Kasumi-1 (cell line): ENCODE measurements around the gene KCNMB2.
"Not testable (repeated sequence)": the region's sequence is repeated elsewhere in the genome, so short reads cannot be mapped to it uniquely, and the experiment has no call there.

ENCODE experiments used
- DNase-seq, 2 experiments: peaks; one replicate each; lab custom pipeline; 2025; lab: John Stamatoyannopoulos, UW

The KCNMB2 gene

DNA sequence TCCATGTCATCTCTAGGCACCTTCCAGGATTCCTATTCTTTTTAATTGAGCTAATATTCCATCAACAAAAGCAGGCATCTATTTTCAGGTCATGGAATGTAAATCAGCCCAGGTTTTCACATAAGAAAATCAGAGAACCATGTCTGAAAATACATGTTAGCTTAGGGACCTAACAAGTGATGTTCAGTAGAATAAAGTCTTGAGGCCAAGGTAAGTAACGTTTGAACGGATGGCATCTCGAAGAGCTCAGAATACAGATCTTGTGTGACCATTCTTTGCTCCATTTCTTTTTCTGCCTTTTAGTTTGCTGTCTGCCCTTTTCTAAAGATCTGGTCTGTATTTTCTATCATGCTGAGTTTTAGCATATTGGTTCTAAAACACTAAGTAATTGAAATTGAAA lies 16.5 kb upstream of the KCNMB2 start:
- no peak for DNase-seq

DNA sequence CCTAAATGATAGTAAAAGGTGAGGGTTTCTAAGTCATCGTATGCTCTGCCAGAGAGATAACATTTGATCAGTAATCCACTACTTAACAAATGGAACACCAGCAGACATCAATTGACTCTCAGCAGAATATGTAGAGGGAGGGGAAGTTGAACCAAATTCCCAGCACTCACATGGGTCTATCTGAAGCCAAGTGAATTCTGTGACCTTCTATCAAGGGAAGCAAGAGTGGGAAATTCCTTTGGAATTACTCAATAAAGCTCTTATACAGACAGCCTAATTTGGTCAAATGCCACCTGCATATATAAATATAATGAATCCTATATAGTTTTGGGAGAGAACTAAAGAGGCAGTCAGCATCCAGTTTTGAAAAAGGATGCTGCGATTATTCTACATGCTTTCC lies 15.8 kb upstream of the KCNMB2 start:
- DNase-seq = no peak

DNA sequence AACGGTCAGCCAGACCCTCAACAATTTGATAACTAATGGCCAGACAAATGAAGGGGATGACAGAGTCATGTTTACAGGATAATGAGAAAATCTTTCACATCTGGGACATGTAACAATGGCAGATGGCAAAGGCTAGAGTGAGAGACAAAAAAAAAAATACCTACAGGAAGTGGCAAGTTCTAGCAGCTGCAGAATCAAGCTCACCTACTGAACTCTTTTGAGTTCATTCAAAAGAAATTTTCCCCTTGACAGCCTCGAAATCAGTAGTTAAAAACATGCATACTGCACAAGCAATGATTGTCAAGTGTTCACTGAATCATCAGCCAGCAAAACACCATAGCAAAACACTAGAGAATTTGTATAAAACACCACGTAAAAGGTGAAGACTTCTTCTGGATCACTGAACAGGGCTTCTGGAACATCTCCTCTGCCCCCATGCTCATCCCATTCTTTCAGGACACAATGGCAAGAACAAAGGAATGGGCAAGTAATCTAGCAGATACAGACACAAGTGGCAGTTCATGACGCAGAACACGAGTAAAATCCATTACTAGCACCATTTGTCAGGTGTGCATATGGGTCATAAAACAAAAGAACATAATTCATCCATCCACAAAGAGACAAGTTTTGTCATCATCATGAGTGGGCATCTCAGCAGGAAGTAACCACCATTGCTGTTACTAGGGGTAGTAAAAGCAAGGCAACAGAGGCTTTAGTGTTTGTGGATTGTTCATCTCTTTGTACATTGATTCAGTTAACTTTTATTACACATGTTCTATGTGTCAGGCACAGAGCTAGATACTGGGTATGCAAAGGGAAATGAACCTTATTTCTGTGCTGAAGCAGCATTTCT lies 13.8 kb upstream of the KCNMB2 start:
- no peak for DNase-seq

DNA sequence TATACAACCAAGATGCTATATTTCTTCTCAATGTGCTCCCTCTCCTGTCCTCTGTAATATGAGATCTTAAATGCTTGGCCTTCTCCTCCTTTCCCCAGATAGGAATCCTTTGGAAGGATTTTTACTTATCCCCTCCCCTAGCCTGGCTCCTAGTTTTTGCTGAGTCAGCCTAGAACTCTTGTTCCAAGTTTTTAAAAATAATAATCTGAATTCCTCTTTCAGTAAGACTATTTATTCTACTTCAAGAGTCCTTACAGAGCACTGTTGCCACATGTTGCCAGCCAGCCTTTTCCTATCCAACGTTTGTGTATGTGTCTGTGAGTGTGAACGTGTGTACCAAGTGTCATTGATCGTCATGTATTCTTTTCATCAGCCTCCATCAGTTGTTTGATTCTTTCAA lies 11.0 kb upstream of the KCNMB2 start:
- no peak for DNase-seq

DNA sequence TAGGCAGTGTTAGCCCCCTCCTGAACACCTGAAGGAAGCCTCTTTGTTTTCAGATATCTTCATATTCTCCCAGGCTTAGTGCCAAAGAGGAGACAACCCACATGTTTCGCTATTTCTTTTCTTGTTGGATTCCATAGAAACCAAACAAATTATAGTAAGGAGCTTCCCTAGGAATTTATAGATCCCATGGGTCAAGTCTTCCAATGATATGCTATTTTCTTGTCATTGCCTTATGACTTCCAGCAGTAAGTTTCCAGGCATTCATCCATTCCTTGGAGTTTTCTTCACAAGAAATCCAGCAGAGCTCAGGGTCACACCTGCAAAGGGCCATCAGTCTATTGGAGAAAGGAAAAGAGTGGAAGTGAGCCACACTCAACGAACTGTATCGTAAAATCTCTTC lies 9.9 kb upstream of the KCNMB2 start:
- DNase-seq = no peak

DNA sequence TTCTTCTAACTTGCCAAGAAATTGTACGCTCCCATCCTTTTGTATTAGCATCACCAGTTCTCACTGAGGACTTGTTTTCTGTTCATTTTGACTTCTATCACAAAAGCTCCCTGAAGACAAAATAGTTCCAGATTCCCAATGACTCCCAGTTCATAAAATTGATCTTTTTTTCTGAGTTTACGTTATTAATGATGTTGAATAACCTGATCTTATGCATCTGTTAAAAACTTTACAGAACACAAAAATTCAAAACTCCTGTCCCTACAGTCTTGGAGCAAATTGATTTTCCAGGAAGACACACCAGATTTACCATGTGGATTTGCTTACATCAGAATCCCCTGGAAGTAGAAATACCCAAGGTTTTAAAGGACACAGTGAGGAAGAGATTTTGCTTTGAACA lies 8.3 kb upstream of the KCNMB2 start:
- DNase-seq = no peak

DNA sequence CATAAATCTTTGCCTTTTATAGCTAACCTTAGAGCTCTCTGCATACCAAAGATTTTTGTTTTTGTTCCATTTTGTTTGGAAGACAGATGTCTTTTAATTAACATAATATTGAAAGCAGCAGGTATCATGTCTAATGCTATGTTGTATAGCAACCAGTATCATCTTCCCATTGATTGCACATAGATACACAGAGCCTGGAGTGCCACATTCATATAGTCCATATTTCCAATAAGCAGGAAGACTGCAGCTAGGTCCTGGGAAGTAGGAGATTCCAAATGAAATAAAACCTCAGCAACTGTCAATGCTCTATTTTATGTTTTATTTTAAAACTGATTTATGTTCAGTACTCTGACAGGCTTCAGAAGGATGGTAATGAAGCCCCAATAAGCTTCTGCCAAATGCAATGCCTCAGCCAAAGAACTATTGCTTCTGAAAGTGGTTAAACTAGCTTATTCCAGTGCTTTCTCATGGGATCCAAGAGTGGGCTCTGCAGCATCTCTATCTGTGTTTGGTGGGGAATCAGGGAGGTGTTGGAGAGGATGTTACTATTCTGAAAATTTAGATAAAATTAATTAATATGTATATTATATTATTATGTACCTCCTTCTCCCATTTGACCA lies 6.5 kb upstream of the KCNMB2 start:
- DNase-seq = no peak

DNA sequence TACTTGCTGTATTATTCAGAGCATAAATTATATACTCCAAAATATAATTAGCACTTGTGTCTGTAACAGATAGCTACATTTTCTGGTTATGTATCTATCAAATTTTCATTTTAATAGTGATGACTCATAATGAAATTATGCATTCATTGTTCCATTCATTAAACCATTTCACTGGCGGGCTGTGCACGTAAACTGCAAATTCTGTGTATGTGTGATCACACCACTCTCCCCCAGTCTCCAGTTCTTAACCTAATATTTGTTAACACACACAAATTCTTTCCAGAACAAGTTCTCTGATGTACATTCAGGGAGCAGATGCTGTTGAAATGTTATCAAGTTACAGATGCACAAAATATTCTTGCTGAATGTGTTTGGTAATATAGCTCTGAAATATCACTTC lies 3.8 kb upstream of the KCNMB2 start:
- DNase-seq = no peak

DNA sequence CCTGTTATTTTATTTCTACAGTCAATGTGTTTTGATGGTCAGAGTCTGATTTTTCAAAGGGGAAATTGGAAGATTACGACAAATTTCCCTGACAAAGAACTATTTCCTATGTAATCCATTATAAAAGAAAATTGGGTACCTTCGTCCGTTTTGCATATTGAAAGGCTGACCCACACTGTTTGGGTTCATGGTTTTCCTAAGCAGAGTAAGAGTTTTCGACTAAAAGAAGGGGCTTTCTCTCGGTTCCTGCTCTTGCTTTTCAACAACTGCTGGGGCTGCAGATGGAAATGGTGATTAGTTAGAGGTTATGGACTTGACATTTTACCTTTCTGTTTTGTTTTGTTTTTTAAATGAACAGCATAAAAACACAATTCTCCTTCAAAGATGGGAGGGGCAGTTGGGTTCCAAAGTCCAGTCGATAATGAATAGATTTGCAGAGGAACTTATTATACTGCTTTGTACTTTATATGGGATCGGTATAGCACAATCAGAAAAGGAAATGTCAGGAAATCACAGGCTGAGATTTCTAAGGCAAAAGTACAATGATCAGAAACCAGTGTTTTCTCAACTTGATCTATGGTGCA lies 978 bp downstream of the KCNMB2 start:
- no peak for DNase-seq

DNA sequence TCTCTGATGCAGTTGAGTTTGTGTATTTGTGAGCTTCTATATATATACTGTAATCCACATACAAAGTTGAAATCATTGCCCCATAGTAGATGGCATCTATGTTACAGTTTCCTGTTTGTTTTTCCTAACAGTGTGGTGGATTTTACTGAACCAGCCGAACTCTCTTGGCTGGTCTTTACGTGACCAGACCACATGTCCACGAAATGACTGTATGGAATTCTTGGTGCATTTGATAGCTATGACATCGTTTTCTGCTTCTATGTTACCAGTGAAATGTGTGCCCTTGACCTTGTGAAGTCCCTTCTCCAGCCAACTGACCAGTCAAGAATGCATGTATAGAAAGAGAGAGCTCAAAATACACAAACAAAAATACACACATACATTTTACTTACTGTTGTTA lies 1.8 kb downstream of the KCNMB2 start:
- no peak for DNase-seq

DNA sequence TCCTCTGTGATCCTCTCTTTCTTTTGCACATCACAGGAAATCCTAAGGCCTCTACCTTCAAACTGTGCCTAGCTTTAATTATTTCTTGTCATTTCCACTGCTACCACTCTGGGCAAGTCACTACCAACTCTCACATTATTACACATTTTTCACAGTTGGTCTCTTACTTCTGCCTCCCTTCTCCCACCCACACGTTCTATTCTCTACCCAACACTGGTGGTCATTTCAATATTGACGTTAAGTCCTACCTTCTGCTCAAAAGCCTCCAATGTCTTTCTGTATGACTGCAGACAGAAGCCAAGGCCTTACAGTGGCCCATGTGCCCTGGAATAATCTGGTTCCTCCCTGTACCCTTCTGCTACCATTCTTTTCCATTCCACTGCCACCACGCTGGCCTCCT lies 3.9 kb downstream of the KCNMB2 start:
- DNase-seq = no peak

DNA sequence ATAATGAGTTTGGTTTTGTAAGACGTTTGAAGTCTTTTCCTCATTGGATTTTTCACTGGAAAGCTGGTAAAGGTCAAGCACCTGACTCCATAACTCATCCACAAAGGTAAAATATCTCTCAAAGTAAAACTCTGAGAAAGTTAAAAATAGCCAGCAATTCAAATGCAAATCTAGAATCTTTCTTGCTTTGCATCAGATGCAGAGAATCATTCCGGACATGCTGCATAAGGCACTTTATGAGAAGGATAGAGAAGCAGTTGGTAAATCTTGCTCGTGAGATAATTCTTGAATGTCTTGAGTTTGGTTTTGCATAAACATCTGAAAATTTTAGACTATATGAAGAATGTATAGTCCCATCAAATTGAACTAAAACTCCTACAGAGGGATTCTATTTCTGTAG lies 9.1 kb downstream of the KCNMB2 start:
- no peak for DNase-seq

DNA sequence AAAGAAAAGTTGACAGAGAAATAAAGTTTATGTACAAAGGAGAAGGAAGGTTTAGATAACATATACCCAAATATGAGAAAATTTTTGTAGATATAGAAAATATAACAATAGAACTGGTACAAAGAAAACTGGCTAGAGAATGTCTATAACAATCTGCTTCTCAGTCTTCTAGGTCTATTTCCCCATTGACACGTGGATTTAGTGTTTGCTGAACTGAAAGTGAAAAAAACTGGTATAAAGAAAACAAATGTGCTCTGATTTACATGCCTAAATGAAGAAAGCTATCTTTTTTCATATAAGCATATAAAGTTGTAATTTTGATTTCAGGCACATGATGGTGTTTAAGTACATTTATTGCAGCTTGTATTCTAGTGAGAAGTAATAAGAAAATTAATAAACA lies 9.8 kb downstream of the KCNMB2 start:
- DNase-seq = no peak

DNA sequence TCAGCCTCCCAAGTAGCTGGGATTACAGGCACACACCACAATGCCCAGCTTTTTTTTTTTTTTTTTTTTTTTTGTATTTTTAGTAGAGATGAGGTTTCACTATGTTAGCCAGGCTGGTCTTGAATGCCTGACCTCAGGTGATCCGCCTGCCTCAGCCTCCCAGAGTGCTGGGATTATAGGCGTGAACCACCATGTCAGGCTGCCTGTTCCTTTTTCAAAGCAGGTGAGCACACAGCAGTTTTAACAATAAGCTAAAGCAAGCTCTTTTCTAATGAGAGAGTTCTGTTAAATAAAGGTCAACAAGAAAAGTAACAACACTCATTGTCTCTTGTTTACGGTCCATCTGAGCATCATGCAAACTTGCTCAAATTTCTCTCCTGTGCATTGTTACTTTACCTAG lies 13.2 kb downstream of the KCNMB2 start:
- not testable (repeated sequence) for DNase-seq

DNA sequence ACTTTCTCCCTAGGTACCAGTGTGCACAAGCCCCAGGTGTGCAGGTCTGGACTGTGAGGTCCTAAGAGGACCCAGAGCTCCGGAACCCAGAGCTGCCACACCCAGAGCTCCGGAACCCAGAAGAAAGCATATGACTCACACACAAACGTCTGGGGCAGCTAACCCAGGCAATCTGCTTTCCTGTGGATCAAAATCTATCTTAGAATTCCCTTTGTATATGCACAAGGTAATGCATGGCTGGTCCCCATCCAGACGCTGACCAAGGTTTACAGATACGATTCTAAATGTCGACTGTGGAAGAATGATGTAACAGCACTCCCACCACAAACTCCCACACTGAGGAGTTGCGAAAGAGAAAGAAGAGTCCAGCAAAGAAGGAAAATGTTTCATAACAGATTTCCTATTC lies 15.7 kb downstream of the KCNMB2 start:
- DNase-seq = peak; percentile 23 to 48

DNA sequence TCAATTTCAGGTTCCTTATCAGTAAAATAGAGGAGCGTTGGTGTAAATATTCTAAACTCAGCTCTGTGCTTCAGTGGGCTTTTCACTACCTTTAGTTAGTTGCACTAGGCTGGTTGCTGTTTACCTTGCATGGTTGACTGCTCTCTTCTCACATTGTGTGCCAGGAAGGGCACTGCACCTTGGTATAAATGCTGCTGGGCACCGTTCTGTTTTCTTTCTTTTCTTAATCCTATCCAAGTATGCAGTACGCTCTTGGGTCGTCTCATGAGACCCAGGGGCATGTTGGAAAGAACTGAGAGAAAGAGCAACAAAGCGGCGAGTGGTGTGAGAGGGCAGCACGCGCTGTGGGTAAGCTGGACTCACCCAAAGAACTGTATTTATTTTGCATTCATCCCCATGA lies 22.4 kb downstream of the KCNMB2 start:
- DNase-seq = no peak

DNA sequence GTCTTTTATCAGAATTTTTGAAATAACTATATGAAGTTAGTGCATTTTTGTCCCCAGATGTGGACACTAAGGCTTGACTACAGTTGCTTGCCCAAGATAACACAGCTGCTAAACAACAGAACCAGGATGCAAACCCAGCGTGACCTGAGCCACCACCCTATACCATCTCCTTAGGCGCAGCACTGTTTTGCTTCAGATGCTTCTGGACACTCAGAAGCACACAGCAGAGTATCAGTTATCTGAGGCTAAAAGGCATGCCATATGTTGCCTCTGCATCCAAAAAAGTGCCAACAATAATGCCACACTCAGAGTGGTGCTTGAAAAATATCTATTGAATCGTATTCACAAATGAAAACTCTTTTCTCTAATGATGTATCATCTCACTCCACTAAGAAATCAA lies 24.5 kb downstream of the KCNMB2 start:
- no peak for DNase-seq

DNA sequence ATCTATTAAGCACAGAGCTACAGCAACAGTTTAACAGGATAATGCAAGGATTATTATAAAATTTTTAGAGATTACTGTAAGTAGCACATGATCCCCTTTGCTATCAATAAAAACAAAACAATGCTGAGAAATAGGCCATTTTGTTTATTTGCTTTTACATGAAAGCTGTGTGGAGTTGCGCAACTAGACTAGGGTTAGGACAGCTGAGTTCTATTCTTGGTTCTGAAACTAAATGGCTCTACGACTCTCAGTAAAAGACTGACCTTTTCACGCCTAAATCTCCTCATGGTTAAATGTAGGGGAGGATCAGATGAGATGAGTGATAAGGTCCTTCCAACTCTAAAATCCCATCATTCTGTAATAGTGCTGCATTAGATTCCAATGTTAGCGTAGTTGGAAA lies 25.0 kb downstream of the KCNMB2 start:
- DNase-seq = no peak

DNA sequence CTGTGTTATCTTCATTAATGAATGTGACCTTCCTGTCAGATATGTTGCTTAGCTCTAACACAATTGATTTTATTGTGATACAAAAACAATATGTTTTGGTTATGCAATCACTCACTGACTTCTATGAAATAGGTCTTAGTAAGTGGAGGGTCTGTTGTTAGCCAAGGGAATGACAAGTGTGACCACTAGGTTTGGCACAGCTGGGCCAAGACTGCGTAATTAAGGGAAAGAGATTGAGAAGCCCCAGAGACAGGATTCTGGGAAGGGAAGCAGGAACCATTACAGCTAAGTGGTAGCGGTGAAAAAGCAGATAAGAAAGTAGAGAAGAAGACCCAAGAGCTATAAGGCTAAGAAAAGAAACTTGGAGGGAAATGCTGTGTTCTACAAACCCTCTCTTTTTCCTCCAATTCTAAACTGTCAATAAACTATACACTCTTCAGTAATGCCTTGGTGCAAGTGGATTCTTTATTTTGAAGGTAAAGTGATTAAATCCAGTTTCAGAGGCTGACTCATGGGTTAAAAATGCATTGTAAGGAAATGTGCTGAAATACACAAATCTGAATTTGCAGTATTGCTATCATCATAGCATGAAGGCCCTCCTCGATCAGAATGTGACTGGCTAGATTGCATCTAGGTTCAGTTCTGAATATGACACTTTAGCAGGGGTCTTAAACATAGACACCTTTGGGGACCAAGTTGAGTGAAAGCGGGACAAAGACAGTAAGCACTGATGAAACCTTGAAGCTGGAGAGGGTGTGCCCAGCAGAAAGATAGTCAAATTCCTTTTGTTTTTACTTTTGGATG lies 26.1 kb downstream of the KCNMB2 start:
- DNase-seq = no peak

DNA sequence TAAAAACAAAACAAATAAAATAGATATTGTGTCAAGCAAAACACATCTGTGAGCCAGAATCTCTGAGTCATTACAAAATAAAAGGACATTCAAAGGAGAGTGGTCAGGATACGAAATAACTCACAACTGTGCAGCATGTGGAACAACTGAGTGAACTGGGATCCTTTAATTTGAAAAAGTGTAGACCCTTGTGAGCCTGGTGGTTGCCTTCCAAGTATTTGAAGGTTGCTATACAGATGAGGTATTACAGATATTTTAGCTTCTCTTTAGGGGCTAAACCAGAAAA lies 26.7 kb downstream of the KCNMB2 start:
- DNase-seq = no peak

DNA sequence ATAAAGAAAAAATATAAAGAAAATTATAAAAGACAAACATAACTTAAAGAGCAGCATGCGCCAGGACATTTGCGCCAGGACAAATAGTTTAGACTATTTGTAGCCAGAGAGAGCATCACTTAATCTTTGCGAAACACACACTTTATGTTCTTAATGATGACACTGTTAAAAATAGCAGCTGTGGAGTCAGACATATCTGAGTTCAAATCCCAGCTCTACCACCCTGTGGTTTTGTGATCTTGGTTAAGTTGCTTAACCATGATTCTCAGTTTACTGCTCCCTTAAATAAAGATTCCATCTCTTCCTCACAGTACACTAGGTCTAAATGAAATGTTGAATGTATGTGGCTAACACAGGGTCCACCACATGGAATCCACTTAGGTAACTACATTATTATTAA lies 31.4 kb downstream of the KCNMB2 start:
- DNase-seq = no peak

DNA sequence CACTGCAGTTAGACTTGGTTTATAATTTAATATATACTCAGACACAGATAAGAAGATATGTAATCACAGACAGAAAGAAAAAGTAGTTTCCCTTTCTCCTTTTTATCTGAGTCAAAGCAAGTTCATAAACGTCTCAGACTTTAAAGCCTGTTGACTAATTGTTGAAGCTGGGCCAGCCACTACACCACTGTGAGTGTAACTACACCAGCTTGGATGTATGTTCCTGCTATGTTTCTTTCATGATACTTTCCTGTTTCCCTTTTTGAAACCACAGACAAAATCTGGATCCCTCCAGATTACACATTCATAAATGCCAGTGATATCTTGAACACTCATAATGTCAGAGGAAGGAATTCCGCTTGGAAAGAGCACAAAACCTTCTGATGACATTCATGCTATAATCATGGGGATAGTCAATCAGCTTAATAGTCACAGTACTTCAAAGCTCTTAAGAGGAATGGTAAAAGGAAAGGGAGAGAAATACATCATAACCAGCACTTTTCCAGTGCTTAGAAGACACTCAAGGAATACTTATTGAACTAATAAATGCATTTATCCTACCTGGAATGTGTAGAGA lies 32.0 kb downstream of the KCNMB2 start:
- DNase-seq = no peak

DNA sequence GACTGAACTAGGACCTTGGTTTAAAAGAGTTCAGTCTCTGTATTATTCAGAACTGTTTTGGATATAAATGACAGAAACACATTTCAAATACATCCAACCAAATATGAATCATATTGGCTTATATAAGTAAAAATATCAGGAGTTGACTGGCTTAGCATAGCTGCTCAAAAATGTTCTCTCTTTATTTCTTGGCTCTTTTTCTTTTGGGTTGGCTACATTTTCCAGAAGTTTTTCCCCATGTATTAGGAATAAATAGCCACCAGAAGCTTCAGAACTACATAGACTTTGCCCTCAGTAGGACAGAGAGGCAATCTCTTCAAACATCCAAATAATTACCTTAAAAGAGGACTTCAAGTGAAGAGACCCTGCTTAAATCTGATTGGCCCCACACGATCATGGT lies 32.7 kb downstream of the KCNMB2 start:
- DNase-seq = no peak
